Esophagus squamous epithelium (tissue), 4 donors: ENCODE data around the gene OR2T34.

ENCODE experiments used
- POLR2A ChIP-seq, 4 donors: fragments of 450-650 bp; IDR thresholded peaks; one replicate each; pipeline ENCODE4 v1.6.1; 2017; ENCODE audit warnings: antibody characterized with exemption in 4 of 4, mild to moderate bottlenecking in 4 of 4, moderate library complexity in 3 of 4
- TF ChIP-seq, protein P1 (sequence below), 6 experiments: fragments of 450-650 bp in 4 of 6; fragments of 200-600 bp in 2 of 6; sonication (generic) in 2 of 6; IDR thresholded peaks; one replicate each; pipeline ENCODE4 v1.5.1; 2016 to 2019; ENCODE audit warnings: antibody characterized with exemption in 6 of 6, mild to moderate bottlenecking in 4 of 6, moderate library complexity in 4 of 6

DNA sequence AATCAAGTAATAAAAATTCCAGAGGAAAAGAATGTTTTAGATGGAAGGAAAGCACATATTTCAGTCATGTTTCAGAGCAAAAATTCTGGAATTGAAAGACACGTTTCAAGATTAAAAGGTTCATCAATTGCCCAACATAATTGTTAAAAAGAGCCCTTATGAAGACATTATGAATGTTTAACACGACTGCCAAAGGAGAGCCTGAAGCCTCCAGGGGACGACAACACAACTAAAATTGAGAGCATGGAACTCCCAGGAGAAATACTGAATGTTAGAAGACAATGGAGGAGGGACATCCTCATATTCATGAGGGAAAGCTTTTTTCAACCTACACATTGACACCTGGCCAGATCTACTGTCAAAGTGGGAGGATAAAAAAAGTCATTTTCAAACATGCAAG, 44.3 kb upstream of the OR2T34 start:
- TF ChIP-seq, protein P1, sequence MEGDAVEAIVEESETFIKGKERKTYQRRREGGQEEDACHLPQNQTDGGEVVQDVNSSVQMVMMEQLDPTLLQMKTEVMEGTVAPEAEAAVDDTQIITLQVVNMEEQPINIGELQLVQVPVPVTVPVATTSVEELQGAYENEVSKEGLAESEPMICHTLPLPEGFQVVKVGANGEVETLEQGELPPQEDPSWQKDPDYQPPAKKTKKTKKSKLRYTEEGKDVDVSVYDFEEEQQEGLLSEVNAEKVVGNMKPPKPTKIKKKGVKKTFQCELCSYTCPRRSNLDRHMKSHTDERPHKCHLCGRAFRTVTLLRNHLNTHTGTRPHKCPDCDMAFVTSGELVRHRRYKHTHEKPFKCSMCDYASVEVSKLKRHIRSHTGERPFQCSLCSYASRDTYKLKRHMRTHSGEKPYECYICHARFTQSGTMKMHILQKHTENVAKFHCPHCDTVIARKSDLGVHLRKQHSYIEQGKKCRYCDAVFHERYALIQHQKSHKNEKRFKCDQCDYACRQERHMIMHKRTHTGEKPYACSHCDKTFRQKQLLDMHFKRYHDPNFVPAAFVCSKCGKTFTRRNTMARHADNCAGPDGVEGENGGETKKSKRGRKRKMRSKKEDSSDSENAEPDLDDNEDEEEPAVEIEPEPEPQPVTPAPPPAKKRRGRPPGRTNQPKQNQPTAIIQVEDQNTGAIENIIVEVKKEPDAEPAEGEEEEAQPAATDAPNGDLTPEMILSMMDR (IDR thresholded peaks at IDR 0.05): peak in 5 of 6 experiments; percentile 10 to 56 (median 55)
- TF ChIP-seq POLR2A (IDR thresholded peaks at IDR 0.05): no peak
